AML-193 (cell line): ENCODE data around the gene CDC7.

Experiments used
- DNase-seq, 2 experiments: peaks; one replicate each; lab custom pipeline; 2025; lab: John Stamatoyannopoulos, UW

The CDC7 gene

GRCh38 chr1:91549041-91549735 lies 48.5 kb downstream of the CDC7 start:
- no peak for DNase-seq

DNA sequence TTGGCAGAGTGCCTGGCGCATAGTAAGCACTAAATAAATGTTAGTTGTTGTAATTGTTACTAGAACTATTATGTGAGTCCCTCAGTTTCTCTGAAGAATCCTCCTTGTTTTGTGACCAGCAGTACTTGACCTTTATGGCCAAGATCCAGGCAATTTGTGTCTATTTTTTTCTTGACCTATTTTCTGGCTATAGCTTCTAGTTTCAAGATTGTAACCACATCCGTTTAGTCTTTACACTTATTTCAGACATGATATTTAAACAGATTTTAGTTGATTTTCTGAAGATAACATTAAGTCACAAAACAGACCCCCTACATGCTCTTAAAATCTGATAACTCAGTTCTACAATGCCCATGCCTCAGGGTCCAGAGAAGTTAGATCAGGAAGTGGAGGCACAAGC lies 50.3 kb downstream of the CDC7 start:
- DNase-seq = no peak

DNA sequence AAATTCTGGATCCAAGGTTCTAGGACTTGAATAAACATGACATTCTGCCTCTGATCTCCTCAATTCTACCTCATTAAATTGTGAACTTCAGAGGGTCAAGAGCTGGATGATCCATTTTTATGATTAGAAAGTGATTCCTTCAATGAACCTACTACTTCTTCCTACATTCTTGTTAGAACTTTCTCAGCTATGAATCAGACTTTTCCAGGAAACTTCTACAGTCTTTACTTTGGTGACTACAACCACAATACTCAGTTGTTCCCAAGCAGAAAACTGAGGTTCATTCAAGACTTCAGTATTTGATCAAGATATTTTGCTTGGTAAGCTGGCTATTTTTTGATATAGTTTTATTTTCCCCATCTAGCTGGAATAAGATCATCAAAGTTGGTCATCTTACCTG lies 51.4 kb downstream of the CDC7 start:
- DNase-seq = no peak

- DNase-seq = no peak
Measured at GRCh38 chr1:91552596-91552995, 51.9 kb downstream of the CDC7 start.

- no peak for DNase-seq
Measured at GRCh38 chr1:91553177-91553591, 52.5 kb downstream of the CDC7 start.

- DNase-seq = no peak
Measured at GRCh38 chr1:91555074-91555730, 54.6 kb downstream of the CDC7 start.

- DNase-seq = no peak
Measured at GRCh38 chr1:91555821-91556531, 55.3 kb downstream of the CDC7 start.

DNA sequence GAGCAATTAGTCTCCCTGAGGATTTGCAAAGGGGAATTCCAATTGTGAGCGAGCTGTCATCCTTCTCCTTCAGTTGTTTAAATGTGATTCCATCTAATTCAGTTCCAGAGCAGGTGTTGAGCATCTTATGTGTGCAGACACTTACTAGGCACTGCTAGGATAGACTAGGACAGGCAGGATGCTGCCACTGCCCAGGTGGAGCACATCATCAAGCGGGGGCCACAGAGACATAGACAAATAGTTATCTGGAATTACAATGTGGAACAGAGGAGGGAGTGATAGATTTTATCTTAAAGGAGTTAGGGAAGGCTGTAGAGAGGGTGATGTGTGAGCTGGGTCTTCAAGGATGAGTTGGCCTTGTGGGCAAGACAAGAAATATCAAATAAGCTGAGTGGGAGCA lies 55.9 kb downstream of the CDC7 start:
- DNase-seq = no peak

GRCh38 chr1:91557039-91557690 lies 56.5 kb downstream of the CDC7 start:
- DNase-seq = no peak

- DNase-seq = no peak
Measured at GRCh38 chr1:91557826-91558225, 57.2 kb downstream of the CDC7 start.

- DNase-seq = no peak
Measured at GRCh38 chr1:91559046-91559750, 58.5 kb downstream of the CDC7 start.

- DNase-seq = no peak
Measured at GRCh38 chr1:91559838-91560565, 59.4 kb downstream of the CDC7 start.

DNA sequence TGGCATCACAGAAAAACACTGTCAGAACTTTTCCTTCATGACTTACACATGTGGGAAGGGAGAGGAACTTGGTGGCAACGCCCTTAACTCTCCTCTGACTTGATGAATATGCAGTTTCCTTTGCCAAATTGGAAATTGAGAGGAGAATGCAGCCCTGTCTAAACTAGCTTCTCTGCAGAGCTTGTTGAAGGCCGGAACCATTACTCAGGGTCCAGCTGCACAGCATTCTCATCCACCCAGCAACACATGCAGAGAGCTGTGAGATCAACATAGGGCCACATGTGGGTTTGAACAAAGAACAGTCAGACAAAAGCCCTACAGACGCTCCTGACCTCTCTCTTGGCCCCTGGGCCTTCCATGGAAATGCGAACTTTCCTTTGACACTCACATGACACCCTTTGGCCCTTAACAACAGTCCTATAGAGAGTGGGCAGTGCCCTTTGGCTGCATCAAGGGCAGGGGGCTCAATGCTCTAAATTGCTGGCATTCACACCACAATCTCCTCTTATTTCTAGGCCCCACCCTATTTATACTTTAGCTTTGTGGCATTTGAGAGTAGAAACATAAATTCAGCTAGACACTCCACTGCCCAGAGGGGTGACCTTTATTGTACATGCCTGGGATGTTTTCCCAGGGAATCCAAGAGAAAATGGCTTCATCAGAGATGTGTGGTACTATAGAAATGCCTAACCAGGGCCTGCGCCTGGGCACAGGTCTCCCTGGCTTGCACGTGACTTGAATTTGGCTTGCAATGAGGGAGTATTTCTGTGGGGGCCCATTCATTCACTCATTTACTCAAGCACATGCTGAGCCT lies 64.4 kb downstream of the CDC7 start:
- DNase-seq = no peak

GRCh38 chr1:91567583-91567982 lies 66.9 kb downstream of the CDC7 start:
- DNase-seq = no peak

- no peak for DNase-seq
Measured at GRCh38 chr1:91568261-91568660, 67.6 kb downstream of the CDC7 start.

- DNase-seq = no peak
Measured at GRCh38 chr1:91569411-91570119, 68.9 kb downstream of the CDC7 start.

DNA sequence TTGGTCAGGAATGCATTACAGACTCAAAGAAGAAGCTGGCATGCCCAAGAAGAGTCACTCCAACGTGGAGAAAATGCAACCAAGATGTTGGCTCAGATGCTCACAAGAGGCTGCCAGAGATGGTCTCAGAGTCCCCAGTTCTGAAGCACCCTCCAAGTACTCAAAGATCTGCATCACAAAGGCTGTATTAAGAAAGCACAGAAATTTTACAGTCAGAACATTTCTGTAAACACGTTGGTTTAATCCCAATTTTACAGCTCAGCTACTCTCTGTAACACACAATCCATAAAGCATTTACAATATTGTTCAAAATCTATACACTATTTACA lies 69.4 kb downstream of the CDC7 start:
- no peak for DNase-seq

GRCh38 chr1:91572044-91572443 lies 71.4 kb downstream of the CDC7 start:
- no peak for DNase-seq
